Astrocyte (in vitro differentiated cells and primary cell): ENCODE results near the gene CAVIN2.

ENCODE experiments used
- EZH2 ChIP-seq: IDR thresholded peaks from 2 replicates; pipeline ENCODE4 v1.6.1; 2012; ENCODE audit warnings: mild to moderate bottlenecking, low read length, inconsistent platforms; ENCODE audit not compliant: insufficient read depth
- TF ChIP-seq, protein P1 (sequence below): IDR thresholded peaks from 2 replicates; pipeline ENCODE4 v1.5.1; 2011; ENCODE audit warnings: low read depth, mild to moderate bottlenecking, inconsistent platforms, low read length, moderate library complexity; ENCODE audit not compliant: insufficient read depth

DNA sequence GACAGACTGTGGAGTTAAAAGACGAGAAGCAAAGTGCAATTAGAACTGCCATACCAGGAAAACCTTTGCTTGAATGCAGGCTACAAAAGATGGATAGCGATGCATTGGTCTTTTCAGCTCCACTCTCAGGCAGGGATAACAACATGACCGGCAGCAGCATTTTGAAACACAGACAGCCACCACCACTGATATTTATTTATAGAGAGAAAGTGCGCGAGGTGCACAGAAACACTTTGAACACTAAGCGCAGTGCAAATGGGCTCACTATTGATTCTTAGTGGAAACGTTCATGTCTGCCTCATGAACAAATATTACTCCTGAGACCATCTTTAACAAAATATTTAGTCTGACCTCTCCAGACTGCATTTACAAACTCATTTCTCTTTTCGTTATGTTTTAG lies 32.9 kb downstream of the CAVIN2 start:
- no peak for TF ChIP-seq EZH2
- TF ChIP-seq, protein P1, sequence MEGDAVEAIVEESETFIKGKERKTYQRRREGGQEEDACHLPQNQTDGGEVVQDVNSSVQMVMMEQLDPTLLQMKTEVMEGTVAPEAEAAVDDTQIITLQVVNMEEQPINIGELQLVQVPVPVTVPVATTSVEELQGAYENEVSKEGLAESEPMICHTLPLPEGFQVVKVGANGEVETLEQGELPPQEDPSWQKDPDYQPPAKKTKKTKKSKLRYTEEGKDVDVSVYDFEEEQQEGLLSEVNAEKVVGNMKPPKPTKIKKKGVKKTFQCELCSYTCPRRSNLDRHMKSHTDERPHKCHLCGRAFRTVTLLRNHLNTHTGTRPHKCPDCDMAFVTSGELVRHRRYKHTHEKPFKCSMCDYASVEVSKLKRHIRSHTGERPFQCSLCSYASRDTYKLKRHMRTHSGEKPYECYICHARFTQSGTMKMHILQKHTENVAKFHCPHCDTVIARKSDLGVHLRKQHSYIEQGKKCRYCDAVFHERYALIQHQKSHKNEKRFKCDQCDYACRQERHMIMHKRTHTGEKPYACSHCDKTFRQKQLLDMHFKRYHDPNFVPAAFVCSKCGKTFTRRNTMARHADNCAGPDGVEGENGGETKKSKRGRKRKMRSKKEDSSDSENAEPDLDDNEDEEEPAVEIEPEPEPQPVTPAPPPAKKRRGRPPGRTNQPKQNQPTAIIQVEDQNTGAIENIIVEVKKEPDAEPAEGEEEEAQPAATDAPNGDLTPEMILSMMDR, result no peak
